HG03108 (cell line): Measurements from ENCODE around the gene ANTXRL.
"Not testable (repeated sequence)": the region's sequence is repeated elsewhere in the genome, so short reads cannot be mapped to it uniquely, and the experiment has no call there.

Source experiments
- ATAC-seq: cut with Tn5 transposase; IDR thresholded peaks from one replicate; pipeline ENCODE4 v1.9.1; 2021; ENCODE audit warnings: moderate library complexity; ENCODE audit not compliant: unreplicated experiment

Gene ANTXRL

DNA sequence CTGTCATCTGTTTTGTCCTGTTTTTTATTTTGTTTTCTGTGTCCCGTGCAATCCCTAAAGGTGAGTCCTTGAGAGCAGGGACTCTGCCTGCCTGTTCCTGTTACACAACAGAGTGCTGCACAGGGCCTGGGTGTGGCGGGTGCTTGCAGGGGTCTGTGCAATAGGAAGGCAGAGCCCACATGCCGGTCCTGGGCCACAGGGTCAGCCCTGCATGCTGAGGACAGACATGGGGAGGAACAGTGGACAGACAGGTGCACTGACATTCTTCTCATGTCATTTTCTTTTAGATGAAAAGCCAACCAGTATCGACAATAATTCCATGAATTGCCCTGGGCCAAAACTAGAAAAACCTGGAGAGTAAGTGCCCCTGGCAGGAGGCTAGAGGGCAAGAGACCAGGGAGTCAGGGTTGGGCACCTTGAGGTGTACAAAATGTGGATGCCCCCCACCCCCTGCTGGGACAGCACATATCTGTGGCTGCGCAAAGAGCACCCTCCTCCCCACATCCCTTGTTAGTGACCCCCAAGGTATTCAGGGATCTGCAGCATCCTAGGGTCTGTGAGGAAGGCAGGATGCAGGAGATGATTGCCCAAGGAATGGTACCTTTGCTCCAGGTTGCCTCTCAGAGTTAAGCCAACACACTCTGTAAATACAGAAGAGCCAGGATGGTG is 19.9 kb downstream of the ANTXRL start:
- ATAC-seq, result no peak

GRCh38 chr10:46307281-46308112 is 20.7 kb downstream of the ANTXRL start:
- ATAC-seq, result no peak

DNA sequence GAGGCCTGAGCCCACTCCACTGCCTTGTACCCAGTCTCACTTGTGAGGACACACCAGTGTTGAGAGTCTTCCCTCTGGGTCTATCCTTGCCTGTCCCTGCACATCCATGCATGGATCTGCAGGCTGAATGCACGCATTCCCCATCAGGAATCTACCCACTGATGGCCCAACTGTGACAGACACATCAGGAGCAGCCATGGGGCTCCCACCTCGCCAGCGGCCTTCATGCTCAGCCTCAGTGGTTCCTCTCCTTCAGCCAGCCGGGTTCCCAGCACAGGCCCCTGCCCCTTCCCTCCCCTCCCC is 21.3 kb downstream of the ANTXRL start:
- no peak for ATAC-seq

DNA sequence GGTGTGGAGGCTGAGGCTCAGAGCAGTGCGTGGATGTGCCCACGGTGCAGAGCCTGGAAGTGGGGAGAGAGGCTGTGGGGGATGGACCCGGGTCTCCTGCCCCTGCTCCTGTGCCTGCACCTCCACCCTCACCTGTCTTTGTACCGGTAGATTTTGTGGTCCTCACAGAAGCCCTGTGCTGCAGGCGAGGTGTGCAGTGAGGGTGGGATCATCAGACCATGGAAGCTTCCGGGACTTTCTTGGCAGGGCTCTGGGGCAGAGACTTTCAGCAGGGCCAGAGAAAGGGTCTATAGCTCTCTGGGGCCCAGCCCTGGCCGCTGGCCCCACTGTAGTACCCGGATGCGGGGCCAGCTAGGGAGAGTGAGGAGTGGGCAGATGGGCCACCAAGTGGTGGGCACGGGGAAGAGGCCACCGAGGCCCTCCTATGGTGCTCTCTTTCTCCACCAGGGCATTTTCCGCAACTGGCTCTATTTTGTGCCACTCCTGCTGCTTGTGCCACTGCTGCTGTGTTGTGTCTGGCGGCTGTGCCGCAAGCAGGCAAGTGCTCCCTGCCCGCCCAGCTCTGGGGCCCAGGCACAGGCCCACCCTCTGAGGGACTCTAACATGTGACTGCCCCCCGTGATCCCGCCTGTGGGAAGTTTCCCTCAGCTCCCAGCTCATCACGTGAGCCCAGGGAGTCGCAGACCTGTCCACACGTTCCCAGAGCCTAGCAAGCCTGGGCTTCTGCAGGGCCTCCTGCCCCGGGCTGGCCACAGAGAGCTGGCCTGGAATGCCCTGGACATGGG is 22.1 kb downstream of the ANTXRL start:
- ATAC-seq, result no peak

DNA sequence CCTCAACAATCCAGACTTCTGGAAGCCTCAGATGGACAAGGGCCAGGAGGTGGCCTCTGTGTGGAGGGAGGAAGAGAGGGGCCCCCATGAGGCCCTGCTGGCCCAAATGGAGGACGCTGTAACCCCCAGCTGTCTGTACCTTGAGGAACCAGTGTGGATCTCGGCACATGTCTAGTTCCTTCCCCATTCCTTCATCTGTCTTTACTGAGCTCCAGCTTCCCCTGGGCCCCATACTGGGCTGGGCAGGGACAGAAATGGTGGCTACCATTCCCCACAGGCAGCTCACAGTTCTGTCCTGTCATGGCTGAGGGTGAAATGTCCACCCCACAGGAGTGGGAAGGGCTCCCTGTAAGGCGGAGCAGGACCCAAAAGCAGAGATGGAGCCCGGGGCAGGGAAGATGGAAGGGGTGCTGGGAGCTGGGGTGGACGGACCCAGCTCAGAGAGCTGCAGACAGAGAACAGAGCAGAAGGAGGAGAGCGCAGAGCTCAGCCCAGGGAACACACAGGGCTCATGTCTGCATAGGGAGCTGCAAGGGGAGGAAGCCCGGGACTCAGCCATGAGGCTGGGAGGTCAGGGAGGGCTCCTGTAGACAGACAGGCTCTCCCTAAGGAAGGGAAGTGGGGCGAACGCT is 22.8 kb downstream of the ANTXRL start:
- no peak for ATAC-seq

DNA sequence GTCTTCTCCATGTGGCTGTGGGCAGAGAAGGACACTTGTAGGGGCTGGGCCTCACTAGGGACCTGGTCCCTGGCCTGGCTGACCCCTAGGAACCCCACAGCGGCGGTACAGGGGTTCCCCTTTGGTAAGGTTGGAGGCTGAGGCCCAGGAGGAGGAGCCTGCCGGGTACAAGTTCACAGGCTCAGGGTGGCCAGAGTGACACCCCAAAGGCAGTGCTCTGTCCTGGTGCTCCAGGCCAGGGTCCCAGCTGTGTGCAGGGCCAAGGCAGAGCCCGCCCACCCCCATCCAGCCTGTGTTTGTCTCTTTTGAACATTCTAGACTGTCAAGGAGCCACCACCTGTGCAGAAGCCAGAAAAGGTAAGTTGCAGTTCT is 23.3 kb downstream of the ANTXRL start:
- ATAC-seq, result no peak

DNA sequence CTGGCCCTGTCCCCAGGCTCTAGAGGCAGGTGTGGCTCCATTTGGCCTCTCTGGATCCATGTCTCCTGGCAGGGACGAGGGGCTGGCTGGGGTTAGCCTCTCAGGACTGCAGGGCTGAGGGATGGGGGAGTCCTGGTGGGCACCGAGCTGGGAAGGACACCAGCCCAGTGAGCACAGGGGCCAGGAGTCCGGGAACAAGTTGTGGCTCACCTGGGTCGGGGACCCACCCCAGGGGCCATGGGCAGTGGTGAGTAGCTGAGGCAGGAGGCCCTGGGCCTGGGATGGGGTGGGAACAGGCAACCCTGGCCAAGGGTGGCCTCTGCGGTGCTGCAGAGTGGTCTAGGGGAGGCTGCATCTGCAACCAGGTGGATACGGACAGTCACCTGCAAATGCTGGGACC is 24.1 kb downstream of the ANTXRL start:
- ATAC-seq, result no peak

DNA sequence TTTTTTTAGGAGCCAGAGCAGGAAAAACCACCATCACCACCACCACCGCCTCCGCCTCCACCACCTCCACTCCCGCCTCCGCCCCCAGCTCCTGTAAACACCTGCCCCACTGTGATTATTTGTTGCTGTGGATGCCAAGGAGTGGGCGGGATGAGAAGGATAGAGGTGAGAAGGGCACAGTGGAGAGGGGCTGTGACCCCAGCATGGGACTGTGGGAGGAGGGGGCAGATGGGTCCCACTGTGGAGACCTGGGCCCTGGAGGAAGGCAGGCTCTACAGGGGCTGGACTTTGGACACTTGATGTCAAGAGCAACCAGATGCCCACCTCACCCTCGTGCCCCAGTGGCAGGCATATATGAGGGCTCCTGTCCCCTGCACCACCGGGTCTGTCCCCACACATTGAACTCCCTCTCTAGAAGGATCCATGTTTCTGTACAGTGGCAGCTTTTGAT is 24.7 kb downstream of the ANTXRL start:
- ATAC-seq, result no peak

- ATAC-seq, result not testable (repeated sequence)
Measured at GRCh38 chr10:46311961-46312431, 25.2 kb downstream of the ANTXRL start.

- ATAC-seq, result no peak
Measured at GRCh38 chr10:46312953-46313352, 26.2 kb downstream of the ANTXRL start.

GRCh38 chr10:46314071-46314470 is 27.3 kb downstream of the ANTXRL start:
- ATAC-seq, result no peak

GRCh38 chr10:46315071-46315860 is 28.5 kb downstream of the ANTXRL start:
- not testable (repeated sequence) for ATAC-seq

DNA sequence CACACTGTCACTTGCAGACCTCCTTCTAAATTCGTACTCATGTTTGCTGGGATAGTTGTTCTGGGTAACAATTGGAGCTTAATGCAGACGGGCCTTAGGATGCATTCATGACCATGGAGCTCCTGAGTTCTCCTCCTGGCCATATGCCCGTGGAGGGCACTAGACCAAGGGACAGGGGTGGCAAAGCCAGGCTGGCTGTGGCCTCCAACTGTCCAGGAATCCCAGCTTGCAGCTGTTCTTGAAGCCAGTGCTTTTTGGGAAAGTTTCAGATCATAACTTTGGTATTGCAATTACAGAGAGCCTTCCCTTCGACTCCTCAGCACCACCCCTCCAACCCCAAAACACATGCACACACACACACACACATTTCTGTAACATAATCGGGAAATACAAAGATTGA is 30.6 kb downstream of the ANTXRL start:
- ATAC-seq, result no peak

DNA sequence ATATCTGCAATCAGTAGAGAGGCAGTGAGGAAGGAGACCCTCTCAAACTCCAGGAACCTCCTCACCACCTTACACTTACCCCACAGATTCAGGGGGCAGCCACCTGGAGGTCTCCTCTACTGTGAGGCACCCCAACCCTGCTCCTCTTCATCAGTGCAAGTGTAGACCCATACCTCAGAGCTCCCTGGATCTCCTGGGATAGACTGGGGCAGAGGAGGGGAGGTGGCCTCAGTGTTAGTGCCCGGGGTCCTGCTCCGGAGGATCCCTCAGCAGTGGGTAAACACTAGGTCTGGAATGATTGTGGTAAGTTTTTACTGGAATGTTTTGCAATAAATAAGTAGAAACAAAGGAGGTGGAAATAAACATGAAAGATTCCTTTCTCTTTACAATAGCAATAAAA is 31.1 kb downstream of the ANTXRL start:
- no peak for ATAC-seq

DNA sequence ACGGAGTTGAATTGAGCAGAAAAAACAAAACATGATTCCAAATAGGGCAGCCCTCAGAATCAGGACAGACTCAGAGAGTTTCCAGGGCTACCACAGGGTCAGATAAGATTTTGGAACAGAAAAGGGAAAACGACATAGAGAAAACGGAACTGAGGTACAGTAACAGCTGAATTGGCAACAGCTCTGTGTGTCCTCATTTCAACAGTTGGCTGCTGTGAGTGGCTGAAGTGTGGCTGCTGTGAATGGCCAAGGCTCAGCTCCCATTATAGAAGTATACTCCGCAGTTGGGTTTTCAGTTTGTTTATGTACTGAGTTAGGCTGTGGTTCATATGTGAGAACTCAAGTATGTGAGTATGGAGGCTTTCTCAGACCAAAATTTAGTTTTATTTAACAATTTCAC is 32.0 kb downstream of the ANTXRL start:
- ATAC-seq, result no peak

GRCh38 chr10:46319389-46319788 is 32.6 kb downstream of the ANTXRL start:
- no peak for ATAC-seq

DNA sequence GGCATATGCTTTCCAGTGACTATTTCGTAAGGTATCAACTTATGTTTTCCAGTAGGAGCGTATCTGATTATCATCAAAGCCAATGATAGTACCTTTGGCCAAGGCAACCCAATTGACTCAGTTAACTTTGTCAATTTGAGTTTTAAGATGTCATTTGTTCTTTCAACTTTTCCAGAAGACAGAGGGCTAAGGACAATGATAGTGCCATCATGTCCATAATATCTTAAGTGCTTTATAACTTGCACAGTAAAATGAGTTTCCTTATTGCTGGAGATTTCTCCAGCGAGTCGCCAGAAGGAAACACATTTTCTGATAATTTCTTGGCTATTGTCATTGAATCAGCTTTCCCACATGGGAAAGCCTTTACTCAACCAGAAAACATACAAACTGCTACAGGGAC is 35.0 kb downstream of the ANTXRL start:
- no peak for ATAC-seq

DNA sequence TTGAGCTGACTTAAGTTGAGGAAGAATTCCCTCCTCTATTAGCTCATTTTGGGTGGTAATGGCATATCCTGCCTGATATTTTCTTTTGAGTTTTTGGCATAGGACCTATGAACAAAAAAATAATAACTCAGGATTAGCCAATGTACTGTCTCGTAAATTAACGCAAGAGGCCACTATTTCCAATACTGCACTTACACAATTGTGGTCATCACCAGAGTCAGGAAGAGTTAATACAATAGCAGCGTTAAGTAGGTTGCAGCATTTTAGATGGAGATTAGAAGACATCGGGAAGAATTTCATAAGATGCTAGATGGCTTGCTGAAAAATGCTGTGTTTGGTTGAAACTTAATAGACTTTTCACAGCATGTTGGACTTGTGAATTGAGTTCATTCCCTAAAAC is 36.4 kb downstream of the ANTXRL start:
- ATAC-seq, result no peak

DNA sequence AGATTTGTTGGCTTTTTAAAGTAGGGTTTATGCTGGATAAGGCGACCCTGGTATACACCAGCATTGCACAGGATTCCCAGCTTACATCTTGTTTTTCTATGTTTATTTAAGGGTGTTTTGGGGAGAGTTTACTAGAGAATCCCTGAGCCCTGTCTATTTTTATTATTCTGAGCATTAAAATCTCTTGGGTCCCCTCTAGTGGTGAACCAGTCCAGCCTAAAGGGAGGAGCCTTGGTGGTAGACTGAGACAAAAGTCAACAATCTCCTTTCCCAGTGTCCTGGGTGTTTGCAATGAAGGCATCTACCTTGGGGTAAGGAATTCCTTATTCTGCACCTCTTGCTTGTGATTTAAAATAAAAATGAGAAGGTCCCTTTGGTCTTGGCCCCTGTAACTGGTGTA is 38.2 kb downstream of the ANTXRL start:
- no peak for ATAC-seq

DNA sequence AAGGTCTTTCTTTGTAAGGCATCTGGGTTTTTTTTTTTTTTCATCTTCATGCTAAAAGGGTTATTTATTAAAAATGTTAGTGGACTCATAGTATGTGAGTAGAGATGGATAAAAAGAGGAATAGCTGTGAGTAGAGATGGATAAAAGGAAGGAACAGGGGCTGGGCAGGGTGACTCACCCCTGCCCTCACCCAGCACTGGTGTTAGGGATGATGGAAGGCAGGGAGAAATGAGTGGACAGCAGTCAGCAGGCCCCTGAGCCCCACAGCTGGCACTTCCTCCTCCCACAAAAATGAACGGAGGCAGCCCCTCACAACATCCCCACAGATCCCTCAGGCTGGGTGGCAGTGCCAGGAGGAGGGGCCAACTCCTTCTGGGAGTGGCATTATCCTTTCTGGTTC is 39.3 kb downstream of the ANTXRL start:
- no peak for ATAC-seq

DNA sequence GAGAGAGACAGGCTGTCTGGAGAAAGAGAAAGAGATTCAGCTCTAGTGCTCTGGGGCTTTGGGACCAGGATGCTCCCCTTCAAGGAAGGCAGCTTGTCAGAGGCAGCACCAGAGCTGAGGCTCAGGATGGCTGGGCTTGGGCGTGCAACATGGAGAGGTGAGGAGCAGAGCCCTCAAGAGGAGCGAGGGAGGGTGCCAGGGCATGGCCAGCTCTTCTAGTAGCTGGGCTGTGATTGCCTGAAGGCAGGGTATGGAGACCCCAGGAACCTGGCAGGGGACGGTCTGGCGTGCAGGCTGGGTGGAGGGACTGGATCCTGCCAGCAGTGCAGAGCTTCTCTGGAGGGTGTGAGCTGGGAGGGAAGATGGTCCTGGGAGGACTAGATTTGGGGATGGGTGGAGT is 40.2 kb downstream of the ANTXRL start:
- no peak for ATAC-seq
